IPS-NIHi7 (cell line): Measurements from ENCODE around the gene MED12.

Experiments used
- DNase-seq: peaks from one replicate; pipeline ENCODE4 v3.0.0; 2012; ENCODE audit warnings: mixed read lengths; ENCODE audit errors: extremely low spot score

Gene MED12

GRCh38 chrX:71118032-71118984 is at the start of gene MED12:
TSS of gene MED12 (plus strand) at chrX:71118596. CDS start at chrX:71118755, 159 bp downstream.
- peak; percentile 84 for DNase-seq

DNA sequence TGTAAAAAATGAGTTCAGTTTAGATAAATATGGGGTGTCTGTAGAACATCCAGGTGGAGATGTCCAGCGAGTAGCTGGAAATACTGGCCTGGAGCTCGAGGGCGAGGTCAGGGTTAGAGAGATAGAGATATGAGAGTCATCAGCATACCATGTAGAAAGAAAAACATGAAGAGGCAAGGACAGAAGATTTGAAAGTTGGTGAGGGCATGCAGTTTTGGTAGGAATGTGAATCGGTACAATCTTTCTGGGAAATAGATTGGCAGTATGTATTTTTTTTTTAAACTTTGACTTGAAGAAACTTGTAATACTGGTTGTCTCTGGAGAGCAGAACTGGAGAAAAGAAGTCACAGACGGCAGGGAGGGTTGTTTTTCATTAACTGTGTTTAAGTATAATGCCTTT is 47.9 kb upstream of the MED12 start:
- DNase-seq, result no peak

- no peak for DNase-seq
Observed at GRCh38 chrX:71081330-71082123, 36.9 kb upstream of the MED12 start.

- DNase-seq, result no peak
Observed at GRCh38 chrX:71082124-71082647, 36.2 kb upstream of the MED12 start.

GRCh38 chrX:71082822-71083221 is 35.6 kb upstream of the MED12 start:
- no peak for DNase-seq

GRCh38 chrX:71085900-71086299 is 32.5 kb upstream of the MED12 start:
- no peak for DNase-seq

DNA sequence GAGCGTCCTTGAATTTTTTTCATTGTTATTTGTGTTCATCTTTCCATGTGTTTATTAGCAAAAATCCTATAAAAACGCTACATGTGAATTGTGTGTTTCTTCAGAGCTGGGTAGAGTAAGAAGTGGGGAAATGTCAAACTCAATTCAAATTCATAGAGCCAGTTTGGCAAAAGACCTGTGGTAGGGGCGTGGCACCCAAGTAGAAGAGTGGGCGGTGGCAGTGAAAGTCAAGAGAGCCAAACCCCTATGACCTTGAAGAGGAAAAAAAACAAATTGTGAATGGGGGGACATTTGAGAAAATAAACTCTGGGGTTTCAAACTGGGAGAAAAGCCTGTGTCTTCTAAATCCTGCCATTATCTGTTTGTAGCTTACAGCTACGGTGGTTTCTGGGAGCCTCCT is 27.1 kb upstream of the MED12 start:
- no peak for DNase-seq

GRCh38 chrX:71095033-71095432 is 23.4 kb upstream of the MED12 start:
- no peak for DNase-seq

DNA sequence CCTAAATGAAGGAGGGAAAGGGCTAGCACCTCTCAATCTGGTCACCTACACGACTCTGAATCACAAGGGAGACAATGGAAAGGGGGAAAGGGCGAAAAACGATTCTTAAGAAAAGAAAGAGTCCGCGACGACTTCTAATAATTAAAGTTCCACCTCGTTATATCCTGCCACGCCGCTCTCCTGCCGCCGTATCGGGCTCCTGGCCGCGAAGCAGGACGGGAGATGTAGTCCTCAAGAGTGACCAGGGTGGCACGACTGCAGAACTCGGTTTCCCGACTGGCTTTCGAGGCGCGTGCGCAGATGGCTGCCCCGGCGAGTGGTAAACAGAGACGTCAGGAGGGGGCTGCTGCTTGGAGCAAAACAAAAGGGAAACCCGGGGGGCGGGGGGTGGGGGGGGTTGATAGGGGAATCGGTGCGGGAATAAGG is 22.8 kb upstream of the MED12 start, which contains the start of gene FOXO4:
FOXO4 (plus strand) TSS at position 297 of the 426 bp plus-strand sequence. CDS start 678 bp downstream, outside the sequence.
- peak; percentile 88 for DNase-seq

GRCh38 chrX:71095981-71096759 is 22.2 kb upstream of the MED12 start:
- no peak for DNase-seq

- DNase-seq, result no peak
Observed at GRCh38 chrX:71096760-71097032, 21.7 kb upstream of the MED12 start.

DNA sequence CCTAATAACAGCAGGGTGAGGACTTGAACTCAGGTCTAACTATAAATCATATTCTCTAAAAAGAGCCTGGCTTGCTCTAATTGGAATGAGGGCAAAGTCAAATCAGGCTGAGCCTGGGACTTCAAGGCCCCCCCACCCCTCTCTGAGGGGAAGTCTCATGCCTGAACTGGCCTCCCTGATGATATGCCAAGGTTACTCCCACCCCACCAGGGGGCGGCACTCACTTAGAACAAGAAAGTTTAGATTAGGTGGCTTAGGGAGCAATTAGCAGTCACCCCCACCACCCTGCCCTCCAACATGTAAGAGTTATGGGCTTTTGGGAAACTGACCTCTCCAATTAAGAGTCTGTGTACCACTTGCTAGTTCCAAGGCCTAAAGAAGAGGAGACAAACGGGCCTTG is 20.1 kb upstream of the MED12 start:
- DNase-seq, result no peak

DNA sequence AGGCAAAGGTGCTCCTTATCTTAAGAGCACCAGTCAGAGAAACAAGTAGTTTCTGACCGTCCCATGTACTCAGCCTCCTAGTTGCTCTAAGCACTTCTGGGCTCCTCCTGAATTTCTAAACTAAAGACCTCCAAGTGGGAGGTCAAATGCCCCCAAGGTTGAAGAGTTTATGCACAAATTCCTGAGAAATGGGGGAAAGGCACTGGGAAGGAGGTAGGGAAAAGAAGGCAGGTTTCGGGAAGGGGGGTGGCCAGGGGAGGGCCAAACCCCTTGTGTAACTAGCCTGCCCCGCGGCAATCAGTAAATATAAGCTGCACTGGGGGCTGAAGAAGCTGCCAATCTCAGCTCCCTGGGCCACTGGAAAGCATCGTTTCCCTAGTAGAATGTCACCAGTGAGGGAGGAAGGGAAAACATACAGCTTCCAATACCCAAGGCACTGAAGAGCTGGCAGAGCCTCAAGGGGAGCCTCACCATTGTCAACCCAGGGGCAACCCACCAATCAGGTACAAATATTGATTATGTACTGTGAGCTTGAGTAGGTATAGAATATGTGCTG is 19.4 kb upstream of the MED12 start:
- no peak for DNase-seq

DNA sequence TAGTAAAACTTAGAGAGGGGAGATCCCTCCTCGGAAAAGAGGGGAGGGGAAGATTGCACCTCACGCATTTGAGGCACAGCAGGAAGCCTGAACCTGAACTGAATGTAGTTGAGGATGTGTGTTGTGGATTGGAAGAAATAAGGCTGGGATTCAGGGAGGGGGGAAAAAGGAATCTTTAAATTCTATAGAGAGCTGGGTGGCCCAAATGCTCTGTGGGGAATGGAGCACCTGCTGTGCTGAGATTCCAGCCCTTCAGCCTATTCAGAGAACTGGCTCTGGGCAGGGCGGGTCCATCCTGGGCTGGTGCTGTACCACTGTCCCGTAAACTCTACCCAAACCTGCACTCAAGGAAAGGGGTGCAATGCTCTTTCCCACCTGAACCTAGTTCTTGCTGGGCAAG is 18.7 kb upstream of the MED12 start:
- no peak for DNase-seq

DNA sequence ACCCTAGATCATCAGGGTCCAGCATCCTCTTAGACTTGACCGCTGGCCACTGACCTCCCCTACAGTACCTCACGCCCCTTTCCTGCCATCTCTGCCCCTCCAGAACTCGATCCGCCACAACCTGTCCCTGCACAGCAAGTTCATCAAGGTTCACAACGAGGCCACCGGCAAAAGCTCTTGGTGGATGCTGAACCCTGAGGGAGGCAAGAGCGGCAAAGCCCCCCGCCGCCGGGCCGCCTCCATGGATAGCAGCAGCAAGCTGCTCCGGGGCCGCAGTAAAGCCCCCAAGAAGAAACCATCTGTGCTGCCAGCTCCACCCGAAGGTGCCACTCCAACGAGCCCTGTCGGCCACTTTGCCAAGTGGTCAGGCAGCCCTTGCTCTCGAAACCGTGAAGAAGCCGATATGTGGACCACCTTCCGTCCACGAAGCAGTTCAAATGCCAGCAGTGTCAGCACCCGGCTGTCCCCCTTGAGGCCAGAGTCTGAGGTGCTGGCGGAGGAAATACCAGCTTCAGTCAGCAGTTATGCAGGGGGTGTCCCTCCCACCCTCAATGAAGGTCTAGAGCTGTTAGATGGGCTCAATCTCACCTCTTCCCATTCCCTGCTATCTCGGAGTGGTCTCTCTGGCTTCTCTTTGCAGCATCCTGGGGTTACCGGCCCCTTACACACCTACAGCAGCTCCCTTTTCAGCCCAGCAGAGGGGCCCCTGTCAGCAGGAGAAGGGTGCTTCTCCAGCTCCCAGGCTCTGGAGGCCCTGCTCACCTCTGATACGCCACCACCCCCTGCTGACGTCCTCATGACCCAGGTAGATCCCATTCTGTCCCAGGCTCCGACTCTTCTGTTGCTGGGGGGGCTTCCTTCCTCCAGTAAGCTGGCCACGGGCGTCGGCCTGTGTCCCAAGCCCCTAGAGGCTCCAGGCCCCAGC is 17.6 kb upstream of the MED12 start:
- no peak for DNase-seq

GRCh38 chrX:71102292-71102691 is 16.1 kb upstream of the MED12 start:
- no peak for DNase-seq

DNA sequence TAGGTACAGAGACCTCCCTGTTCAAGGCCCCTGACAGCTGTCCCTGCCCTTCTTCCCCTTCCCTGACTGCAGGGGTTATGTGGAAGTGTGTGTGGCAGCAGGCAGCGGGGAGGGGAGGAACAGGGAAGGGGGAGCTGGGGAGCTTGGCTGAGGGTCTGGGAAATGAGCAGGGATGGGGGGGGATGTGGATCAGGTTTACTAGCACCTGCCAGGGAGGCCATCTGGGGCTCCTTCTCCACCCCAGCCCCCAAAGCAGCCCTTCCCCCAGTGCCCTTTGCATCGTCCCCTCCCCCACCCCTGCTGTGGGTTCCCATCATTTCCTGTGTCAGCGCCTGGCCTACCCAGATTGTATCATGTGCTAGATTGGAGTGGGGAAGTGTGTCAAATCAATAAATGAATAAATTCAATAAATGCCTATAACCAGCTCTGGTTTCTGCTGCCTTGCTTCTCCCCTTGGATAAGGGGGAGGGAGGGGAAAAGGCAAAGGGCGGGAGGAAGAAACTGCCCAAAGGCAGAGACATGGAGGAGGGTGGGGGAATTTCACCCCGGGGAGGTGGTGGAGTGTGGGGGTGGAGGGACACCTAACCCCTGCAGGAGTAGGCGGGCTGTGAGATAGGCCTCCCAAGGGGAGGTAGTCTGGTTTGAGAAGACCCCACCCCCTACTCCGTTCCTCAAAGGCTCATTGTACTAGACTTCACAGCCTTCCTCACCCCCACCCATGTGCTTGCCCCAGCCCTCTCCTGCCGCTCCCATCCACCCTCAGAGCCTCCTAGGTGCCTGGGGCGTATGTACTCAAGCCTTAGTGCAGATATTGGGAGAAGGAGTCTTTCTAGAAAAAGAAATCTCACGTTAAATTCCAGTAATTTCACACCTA is 15.0 kb upstream of the MED12 start:
- peak; percentile 66 for DNase-seq

DNA sequence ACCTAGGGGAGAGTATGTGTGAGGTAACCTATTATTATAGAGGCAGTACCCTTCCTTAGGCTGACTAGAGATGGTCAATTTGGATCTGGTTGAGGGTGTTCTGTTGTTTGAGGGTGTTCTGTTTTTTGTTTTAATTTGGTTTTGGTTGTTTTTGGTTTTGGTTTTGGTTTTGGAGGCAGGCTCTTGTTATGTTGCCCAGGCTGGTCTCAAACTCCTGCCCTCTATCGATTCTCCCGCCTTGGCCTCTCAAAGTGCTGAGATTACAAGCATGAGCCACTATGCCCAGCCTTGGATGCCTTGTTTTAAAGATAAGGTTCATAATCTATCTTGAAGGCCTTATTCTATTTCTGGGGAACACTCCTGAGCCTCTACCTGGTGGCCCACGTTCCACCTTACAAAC is 12.8 kb upstream of the MED12 start:
- DNase-seq, result no peak

GRCh38 chrX:71106427-71106826 is 12.0 kb upstream of the MED12 start, which contains the start of gene CXorf65:
TSS of gene CXorf65 (minus strand) at chrX:71106740. CDS start at chrX:71106556, 184 bp downstream.
- no peak for DNase-seq
